Measurements from ENCODE around the gene PHYHD1.

DNA sequence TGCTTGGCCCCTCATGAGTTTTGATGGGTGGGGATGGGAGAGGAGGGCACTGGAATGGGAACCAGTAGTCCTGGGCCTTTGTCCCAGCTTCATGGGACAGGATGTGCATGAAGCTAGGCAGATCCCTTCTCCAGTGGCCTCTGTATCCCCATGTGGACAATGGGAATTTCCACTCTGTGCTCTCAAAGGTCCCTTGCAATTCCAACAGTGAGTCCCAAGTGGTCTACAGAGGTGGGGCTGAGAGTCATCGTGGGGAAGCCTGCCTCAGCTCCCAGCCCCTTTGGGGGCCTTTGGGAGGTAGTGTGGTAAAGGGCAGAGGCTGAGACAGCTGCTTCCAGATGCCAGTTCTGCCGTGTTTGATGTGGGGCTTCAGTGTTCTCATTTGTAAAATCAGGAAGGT, 1.9 kb upstream of the PHYHD1 start:
- no peak for TF ChIP-seq CTCF (IDR thresholded peaks at IDR 0.05)
- no peak for TF ChIP-seq POLR2AphosphoS5 (IDR thresholded peaks at IDR 0.05; ENCODE audit: low read depth, low read length)
- TF ChIP-seq, protein P1, sequence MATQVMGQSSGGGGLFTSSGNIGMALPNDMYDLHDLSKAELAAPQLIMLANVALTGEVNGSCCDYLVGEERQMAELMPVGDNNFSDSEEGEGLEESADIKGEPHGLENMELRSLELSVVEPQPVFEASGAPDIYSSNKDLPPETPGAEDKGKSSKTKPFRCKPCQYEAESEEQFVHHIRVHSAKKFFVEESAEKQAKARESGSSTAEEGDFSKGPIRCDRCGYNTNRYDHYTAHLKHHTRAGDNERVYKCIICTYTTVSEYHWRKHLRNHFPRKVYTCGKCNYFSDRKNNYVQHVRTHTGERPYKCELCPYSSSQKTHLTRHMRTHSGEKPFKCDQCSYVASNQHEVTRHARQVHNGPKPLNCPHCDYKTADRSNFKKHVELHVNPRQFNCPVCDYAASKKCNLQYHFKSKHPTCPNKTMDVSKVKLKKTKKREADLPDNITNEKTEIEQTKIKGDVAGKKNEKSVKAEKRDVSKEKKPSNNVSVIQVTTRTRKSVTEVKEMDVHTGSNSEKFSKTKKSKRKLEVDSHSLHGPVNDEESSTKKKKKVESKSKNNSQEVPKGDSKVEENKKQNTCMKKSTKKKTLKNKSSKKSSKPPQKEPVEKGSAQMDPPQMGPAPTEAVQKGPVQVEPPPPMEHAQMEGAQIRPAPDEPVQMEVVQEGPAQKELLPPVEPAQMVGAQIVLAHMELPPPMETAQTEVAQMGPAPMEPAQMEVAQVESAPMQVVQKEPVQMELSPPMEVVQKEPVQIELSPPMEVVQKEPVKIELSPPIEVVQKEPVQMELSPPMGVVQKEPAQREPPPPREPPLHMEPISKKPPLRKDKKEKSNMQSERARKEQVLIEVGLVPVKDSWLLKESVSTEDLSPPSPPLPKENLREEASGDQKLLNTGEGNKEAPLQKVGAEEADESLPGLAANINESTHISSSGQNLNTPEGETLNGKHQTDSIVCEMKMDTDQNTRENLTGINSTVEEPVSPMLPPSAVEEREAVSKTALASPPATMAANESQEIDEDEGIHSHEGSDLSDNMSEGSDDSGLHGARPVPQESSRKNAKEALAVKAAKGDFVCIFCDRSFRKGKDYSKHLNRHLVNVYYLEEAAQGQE (IDR thresholded peaks at IDR 0.05; ENCODE audit: insufficient read depth in 1 of 2, low read depth in 2 of 2, low read length in 1 of 2), result no peak
- TF ChIP-seq TCF7L2 (IDR thresholded peaks at IDR 0.05; ENCODE audit: low read depth, low read length), result no peak
- no peak for TF ChIP-seq SIN3A (IDR thresholded peaks at IDR 0.05; ENCODE audit: borderline replicate concordance, insufficient read depth, low read depth, low read length)
